Heart right ventricle (tissue), 16 donors: ENCODE measurements around the gene STK39. TPM values are rescaled to one million over a fixed set of nuclear protein-coding genes. Genes with fewer than 3 reads are reported as not detected.

ENCODE experiments used
- ATAC-seq, 8 donors: fragments of 200-7000 bp; cut with Tn5 transposase; one replicate each; pipeline ENCODE4 v1.9.1; 2020; ENCODE audit warnings: mild to moderate bottlenecking in 8 of 8, moderate library complexity in 8 of 8, moderate number of reproducible peaks in 1 of 8
- DNase-seq, 2 donors: peaks; one replicate each; pipeline ENCODE4 v3.0.0-alpha.2; 2020
- H3K27ac ChIP-seq, 10 donors: fragments of 200-600 bp; sonication (generic) in 2 of 10; one replicate each; pipeline versions ENCODE4 v1.5.0 to v1.8.0; 2020 to 2022; ENCODE audit warnings: mild to moderate bottlenecking in 3 of 10
- H3K27me3 ChIP-seq, 7 donors: fragments of 200-600 bp; one replicate each; pipeline ENCODE4 v1.8.0; 2021 to 2022; ENCODE audit warnings: mild to moderate bottlenecking in 2 of 7
- H3K36me3 ChIP-seq, 9 donors: fragments of 200-600 bp; sonication (generic) in 1 of 9; one replicate each; pipeline versions ENCODE4 v1.5.0 to v1.8.0; 2020 to 2022; ENCODE audit warnings: mild to moderate bottlenecking in 2 of 9
- H3K4me1 ChIP-seq, 9 donors: fragments of 200-600 bp; sonication (generic) in 1 of 9; one replicate each; pipeline versions ENCODE4 v1.5.0 to v1.8.0; 2020 to 2022; ENCODE audit warnings: mild to moderate bottlenecking in 4 of 9
- H3K4me3 ChIP-seq, 10 donors: fragments of 200-600 bp; sonication (generic) in 2 of 10; one replicate each; pipeline versions ENCODE4 v1.5.0 to v1.8.0; 2020 to 2022; ENCODE audit warnings: mild to moderate bottlenecking in 7 of 10, moderate library complexity in 2 of 10
- H3K9me3 ChIP-seq, 11 donors: fragments of 200-600 bp in 10 of 11; sonication (generic) in 2 of 11; one replicate each; pipeline versions ENCODE4 v1.5.0 to v1.8.0; 2013 to 2022; ENCODE audit warnings: mild to moderate bottlenecking in 2 of 11, control low read depth in 1 of 11, moderate library complexity in 1 of 11
- CTCF ChIP-seq, 9 donors: fragments of 200-600 bp; sonication (generic) in 2 of 9; IDR thresholded peaks; one replicate each; pipeline versions ENCODE4 v1.5.0 to v1.8.0; 2021 to 2022; ENCODE audit warnings: antibody characterized with exemption in 9 of 9, mild to moderate bottlenecking in 5 of 9, moderate library complexity in 1 of 9
- WGBS, 2 donors: extraction: QIAGEN DNeasy Blood & Tissue Kit; methylation state at CpG; one replicate each; pipeline ENCODE4 v1.1.7; 2013; ENCODE audit warnings: inconsistent platforms in 1 of 2; 5-methylcytosine and 5-hydroxymethylcytosine counted together
- intact Hi-C, 10 donors: fragments of 100-400 bp; cut with DNase I; formaldehyde crosslinking; loops; one replicate each; pipeline versions ENCODE4 v1.11.1 to v1.14.2; 2022
- polyA plus RNA-seq, 2 donors: library from polyadenylated mRNA; stranded (reverse); fragments of 200-250 nt; gene quantifications; one replicate each; pipeline ENCODE4 v1.2.3, GENCODE V29; 2013
- total RNA-seq, 10 donors: library from RNA; stranded (reverse); fragmentation: NEBNext Ultra II Directional in 3 of 10; extraction: Animal tissue kit (Norgen Biotek cat#: 25700) in 3 of 10; gene quantifications; one replicate each; pipeline versions ENCODE4 v1.2.1 to v1.2.4, GENCODE V29; 2021 to 2023
- donor health status: Arrhythmogenic right ventricular cardiomyopathy.
- donor health status: ischemic (EF 13 %, LVEDD 7.1; RV severe dilation, severe dysfunction).
- donor health status: healthy with polysubstance abuse.
- donor health status: DM: no; HTN: yes; CAD: no.
- donor health status: DM: no; HTN: no; CAD: no.
- donor health status: ischemic (EF 25% LVEDD 6.9; RV normal size, moderate dysfunction).
- donor health status: ischemic (EF 25% LVEDD 5.7; RV mildly dilated, moderate dysfunction).
- donor health status: healthy.
- donor health status: DM: yes; HTN: yes; CAD: no.
- donor health status: Ischemic cardiomyopathy.
- donor health status: ischemic (EF 35%, LVEDD 5.7; RV mildly dilated, moderate dysfunction).
- donor health status: nonischemic (EF 11% LVEDD 7.7; RV severe dilation, severe dysfunction).
- donor health status: DM: yes; HTN: yes; CAD: no.
- donor health status: PGD.
- donor health status: ischemic (EF 29% LVEDD 5.4; RV normal size, mild dysfunction).
- donor health status: nonischemic (EF 23%, LVEDD 6.1; RV moderate dilation, normal function).

Gene STK39
- total and polyA plus RNA-seq, 12 donors = 15.2 to 35.5 (median 19.6) TPM

GRCh38 chr2:168244318-168244717 is 3.1 kb downstream of the STK39 start:
- H3K4me1 ChIP-seq = peaks cover 3 to 71% (median 50%) of the 10 kb centered on the region in 9 donors
- DNase-seq (no peak), ATAC-seq (no peak)
- intact Hi-C loops = loop anchor here in 3 of 10 donors (5.0 to 10.0 kb wide), 3 partner anchors 100 to 112 kb away; no protein-coding TSS in a partner anchor
- peak overlapping the region in 5 of 10 donors; percentile 4 to 90 (median 36) for H3K27ac ChIP-seq
- TF ChIP-seq CTCF (IDR thresholded peaks at IDR 0.05) = no peak
- no peaks in the 10 kb centered on the region for H3K36me3 ChIP-seq
- H3K9me3 ChIP-seq = no peaks in the 10 kb centered on the region
- H3K27me3 ChIP-seq = peaks cover 0 to 6% (median 0%) of the 10 kb centered on the region in 7 donors
- H3K4me3 ChIP-seq = peak overlapping the region in 1 of 10 donors; percentile 2
- WGBS, 2 donors = 50 to 60% methylated on average over 8 of the region's 8 CpGs

- WGBS, 2 donors = 85 to 92% methylated on average over 5 of the region's 5 CpGs
- Histone ChIP-seq H3K9me3 (no peaks in the 10 kb centered on the region), H3K27me3 (peaks cover 0 to 1% (median 0%) of the 10 kb centered on the region in 7 donors), H3K36me3 (no peaks in the 10 kb centered on the region), H3K4me1 (peaks cover 3 to 79% (median 46%) of the 10 kb centered on the region in 9 donors), H3K27ac (no peak overlapping the region), H3K4me3 (no peak overlapping the region)
- intact Hi-C loops = loop anchor here in 3 of 10 donors (5.0 to 10.0 kb wide), 3 partner anchors 98 to 111 kb away; no protein-coding TSS in a partner anchor
- ATAC-seq (no peak), DNase-seq (no peak)
- no peak for TF ChIP-seq CTCF (IDR thresholded peaks at IDR 0.05)
Observed at GRCh38 chr2:168243061-168243460, 4.3 kb downstream of the STK39 start.

- Histone ChIP-seq H3K4me1 (peaks cover 3 to 81% (median 42%) of the 10 kb centered on the region in 9 donors), H3K4me3 (no peak overlapping the region)
Observed at GRCh38 chr2:168241746-168242145, 5.6 kb downstream of the STK39 start.

GRCh38 chr2:168241208-168241607 is 6.2 kb downstream of the STK39 start:
- 42 to 57% methylated on average over 5 of the region's 5 CpGs for WGBS, 2 donors
- peak in 6 of 8 donors; percentile 32 to 66 (median 51) for ATAC-seq
- intact Hi-C loops = loop anchor here in 3 of 10 donors (5.0 to 10.0 kb wide), 3 partner anchors 96 to 109 kb away; no protein-coding TSS in a partner anchor
- no peak for TF ChIP-seq CTCF (IDR thresholded peaks at IDR 0.05)
- Histone ChIP-seq H3K36me3 (no peaks in the 10 kb centered on the region), H3K4me3 (no peak overlapping the region), H3K27me3 (no peaks in the 10 kb centered on the region), H3K9me3 (no peaks in the 10 kb centered on the region), H3K4me1 (peaks cover 3 to 80% (median 41%) of the 10 kb centered on the region in 9 donors), H3K27ac (peak overlapping the region in 9 of 10 donors; percentile 5 to 71 (median 53))
- peak in 1 of 2 donors; percentile 17 for DNase-seq

More at GRCh38 chr2:168241746-168242145, 5.6 kb downstream of the STK39 start:
- intact Hi-C loops = loop anchor here in 3 of 10 donors (5.0 to 10.0 kb wide), 3 partner anchors 97 to 109 kb away; no protein-coding TSS in a partner anchor
- peak in 1 of 2 donors; percentile 17 for DNase-seq
- Histone ChIP-seq H3K27me3 (no peaks in the 10 kb centered on the region), H3K36me3 (no peaks in the 10 kb centered on the region), H3K9me3 (no peaks in the 10 kb centered on the region), H3K27ac (peak overlapping the region in 9 of 10 donors; percentile 5 to 71 (median 53))
- peak in 1 of 8 donors; percentile 34 for ATAC-seq
- TF ChIP-seq CTCF (IDR thresholded peaks at IDR 0.05) = no peak
- 39 to 67% methylated on average over 5 of the region's 5 CpGs for WGBS, 2 donors
